Karpas-422 (cell line): ENCODE data around the gene ACOT2. TPM values are rescaled to one million over a fixed set of nuclear protein-coding genes. Genes with fewer than 3 reads are reported as not detected.
"Not testable (repeated sequence)": the region's sequence is repeated elsewhere in the genome, so short reads cannot be mapped to it uniquely, and the experiment has no call there.

Experiments
- DNase-seq: peaks from one replicate; pipeline ENCODE4 v3.0.0-alpha.2; 2015
- H2AFZ ChIP-seq: fragments of 200-600 bp; sonication (generic); 2 replicates; pipeline ENCODE4 v1.6.1; 2014; ENCODE audit warnings: antibody characterized with exemption, low read length, mixed read lengths
- H3K27ac ChIP-seq: fragments of 200-600 bp; sonication (generic); 2 replicates; pipeline ENCODE4 v1.5.1; 2014; ENCODE audit warnings: mild to moderate bottlenecking, low read length, moderate library complexity
- H3K27me3 ChIP-seq: fragments of 200-600 bp; sonication (generic); 2 replicates; pipeline ENCODE4 v1.6.1; 2014; ENCODE audit warnings: low read length, mixed read lengths
- H3K36me3 ChIP-seq: fragments of 200-600 bp; sonication (generic); 2 replicates; pipeline ENCODE4 v1.6.1; 2014; ENCODE audit warnings: low read length, mixed read lengths; ENCODE audit not compliant: insufficient read depth
- H3K4me1 ChIP-seq: fragments of 200-600 bp; sonication (generic); 2 replicates; pipeline ENCODE4 v1.6.1; 2014; ENCODE audit warnings: mild to moderate bottlenecking, low read length, mixed read lengths
- H3K4me2 ChIP-seq: fragments of 200-600 bp; sonication (generic); 2 replicates; pipeline ENCODE4 v1.6.1; 2014; ENCODE audit warnings: low read length, low read depth, mild to moderate bottlenecking; ENCODE audit not compliant: poor library complexity, severe bottlenecking
- H3K4me3 ChIP-seq: fragments of 200-600 bp; sonication (generic); 2 replicates; pipeline ENCODE4 v1.5.1; 2014; ENCODE audit warnings: mild to moderate bottlenecking, antibody characterized with exemption, low read length, mixed read lengths
- H3K79me2 ChIP-seq: fragments of 200-600 bp; sonication (generic); 2 replicates; pipeline ENCODE4 v1.6.1; 2014; ENCODE audit warnings: mild to moderate bottlenecking, low read length, mixed read lengths
- H3K9ac ChIP-seq: fragments of 200-600 bp; sonication (generic); 2 replicates; pipeline ENCODE4 v1.6.0; 2014; ENCODE audit warnings: low read length
- H3K9me2 ChIP-seq: fragments of 200-600 bp; sonication (generic), shearing (Covaris generic); replicated peaks from 2 replicates; pipeline ENCODE4 v1.6.0; 2014; ENCODE audit warnings: mild to moderate bottlenecking, low read length, moderate library complexity; ENCODE audit not compliant: insufficient read depth
- H3K9me3 ChIP-seq: fragments of 300-700, 200-600 bp; sonication (generic); 2 replicates; pipeline ENCODE4 v1.6.1; 2014; ENCODE audit warnings: low read length, mixed read lengths
- H4K20me1 ChIP-seq: fragments of 200-600 bp; sonication (generic); 2 replicates; pipeline ENCODE4 v1.6.1; 2014; ENCODE audit warnings: mild to moderate bottlenecking, antibody characterized with exemption, low read length, low read depth; ENCODE audit not compliant: insufficient read depth
- total RNA-seq: library from RNA; depleted of rRNA; stranded (reverse); fragments of >200 nt; shearing (Covaris generic); gene quantifications from 2 replicates; pipeline ENCODE4 v1.2.3, GENCODE V29; 2014; ENCODE audit warnings: low replicate concordance

Gene ACOT2
- total RNA-seq, 1 experiment from 2014 or later, result 38.5 TPM

DNA sequence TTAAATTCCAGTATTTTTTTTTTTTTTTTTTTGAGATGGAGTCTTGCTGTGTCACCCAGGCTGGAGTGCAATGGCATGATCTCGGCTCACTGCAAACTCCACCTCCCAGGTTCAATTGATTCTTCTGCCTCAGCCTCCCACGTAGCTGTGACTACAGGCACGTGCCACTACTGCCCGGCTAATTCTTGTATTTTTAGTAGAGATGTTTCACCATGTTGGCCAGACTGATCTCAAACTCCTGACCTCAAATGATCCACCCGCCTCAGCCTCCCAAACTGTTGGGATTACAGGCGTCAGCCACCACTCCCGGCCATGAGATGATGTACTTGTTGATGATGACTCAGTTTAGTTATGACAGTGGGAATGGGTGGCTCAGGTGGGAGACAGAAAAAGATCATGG is 5.2 kb downstream of the ACOT2 start:
- Histone ChIP-seq H3K79me2 (peaks cover 31% of the 10 kb centered on the region), H3K4me1 (peaks cover 18% of the 10 kb centered on the region), H3K36me3 (peaks cover 24% of the 10 kb centered on the region)
- not testable (repeated sequence) for DNase-seq, H3K27ac ChIP-seq, H3K27me3 ChIP-seq, H2AFZ ChIP-seq, H3K4me2 ChIP-seq, H3K9ac ChIP-seq, H3K9me2 ChIP-seq, H3K9me3 ChIP-seq, H3K4me3 ChIP-seq, H4K20me1 ChIP-seq

- no peaks in the 10 kb centered on the region for H4K20me1 ChIP-seq
- H3K4me2 ChIP-seq, result no peak overlapping the region
- H3K79me2 ChIP-seq, result peaks cover 16% of the 10 kb centered on the region
- H3K36me3 ChIP-seq, result peaks cover 24% of the 10 kb centered on the region
- no peaks in the 10 kb centered on the region for H3K27me3 ChIP-seq
- H3K4me3 ChIP-seq, result no peak overlapping the region
- DNase-seq, result no peak
- H3K27ac ChIP-seq, result no peak overlapping the region
- H3K9me3 ChIP-seq, result no peaks in the 10 kb centered on the region
- H3K4me1 ChIP-seq, result peaks cover 4% of the 10 kb centered on the region
- no peak overlapping the region for H3K9ac ChIP-seq
- H3K9me2 ChIP-seq, result no peaks in the 10 kb centered on the region
- H2AFZ ChIP-seq, result no peak overlapping the region
These were observed 7.4 kb downstream of the ACOT2 start for GRCh38 chr14:73576391-73576790.

GRCh38 chr14:73577214-73577613 is 8.2 kb downstream of the ACOT2 start:
- H3K9me2 ChIP-seq, H3K27me3 ChIP-seq, H3K4me2 ChIP-seq, DNase-seq, H3K9me3 ChIP-seq, H3K9ac ChIP-seq, H4K20me1 ChIP-seq, H3K4me3 ChIP-seq, H3K4me1 ChIP-seq, H3K79me2 ChIP-seq, H3K27ac ChIP-seq, H2AFZ ChIP-seq: not testable (repeated sequence)
- peaks cover 24% of the 10 kb centered on the region for H3K36me3 ChIP-seq

- H3K4me1 ChIP-seq, H3K9me3 ChIP-seq, H3K4me2 ChIP-seq, H3K9ac ChIP-seq, H3K4me3 ChIP-seq, H4K20me1 ChIP-seq, H3K79me2 ChIP-seq, H2AFZ ChIP-seq, H3K27ac ChIP-seq, H3K36me3 ChIP-seq, H3K27me3 ChIP-seq, H3K9me2 ChIP-seq: not testable (repeated sequence)
- peak; percentile 40 for DNase-seq
These were observed 13.3 kb downstream of the ACOT2 start for GRCh38 chr14:73582102-73582979.

DNA sequence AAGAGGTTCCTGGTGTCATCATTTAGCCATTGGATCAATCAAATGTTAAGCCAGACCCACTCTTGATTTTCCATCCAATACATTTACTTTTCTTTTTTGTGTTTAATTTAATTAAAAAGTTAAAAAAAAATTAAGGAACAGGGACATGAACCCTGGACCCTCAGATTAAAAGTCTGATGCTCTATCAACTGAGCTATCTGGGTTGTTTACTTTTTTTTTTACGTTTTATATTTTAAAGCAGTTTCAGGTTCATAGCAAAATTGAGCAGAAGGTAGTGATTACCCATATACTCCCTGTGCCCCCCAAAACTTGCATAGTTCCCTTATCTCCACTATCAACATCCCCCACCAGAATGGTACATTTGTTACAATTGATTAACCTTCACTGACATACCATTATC is 19.7 kb downstream of the ACOT2 start:
- DNase-seq, result no peak
- Histone ChIP-seq H3K9me3 (no peaks in the 10 kb centered on the region), H3K9ac (no peak overlapping the region), H4K20me1 (no peaks in the 10 kb centered on the region), H3K27me3 (no peaks in the 10 kb centered on the region), H3K27ac (no peak overlapping the region), H3K4me2 (no peak overlapping the region), H3K4me1 (peaks cover 26% of the 10 kb centered on the region), H3K36me3 (no peaks in the 10 kb centered on the region), H3K9me2 (no peaks in the 10 kb centered on the region), H3K79me2 (no peaks in the 10 kb centered on the region), H3K4me3 (no peak overlapping the region), H2AFZ (no peak overlapping the region)

DNA sequence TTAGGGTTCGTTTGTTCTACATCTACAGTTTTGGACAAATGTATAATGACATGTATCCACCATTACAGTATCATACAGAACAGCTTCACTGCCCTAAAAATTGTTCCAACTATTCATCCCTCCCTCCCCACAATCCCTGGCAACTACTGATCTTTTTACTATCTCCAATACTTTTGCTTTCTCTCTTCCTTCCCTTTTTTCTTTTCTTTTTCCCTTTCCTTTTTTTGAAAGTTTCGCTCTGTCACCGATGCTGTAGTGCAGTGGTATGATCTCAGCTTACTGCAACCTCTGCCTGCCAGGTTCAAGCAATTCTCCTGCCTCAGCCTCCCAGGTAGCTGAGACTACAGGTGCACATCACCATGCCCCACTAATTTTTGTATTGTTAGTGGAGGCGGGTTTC is 20.1 kb downstream of the ACOT2 start:
- Histone ChIP-seq H3K27ac (no peak overlapping the region), H3K36me3 (no peaks in the 10 kb centered on the region), H3K9me3 (no peaks in the 10 kb centered on the region), H3K79me2 (no peaks in the 10 kb centered on the region), H3K4me3 (no peak overlapping the region), H3K9ac (no peak overlapping the region), H3K4me1 (peaks cover 26% of the 10 kb centered on the region), H4K20me1 (no peaks in the 10 kb centered on the region), H3K9me2 (no peaks in the 10 kb centered on the region), H2AFZ (no peak overlapping the region), H3K27me3 (no peaks in the 10 kb centered on the region), H3K4me2 (no peak overlapping the region)
- DNase-seq, result no peak

- not testable (repeated sequence) for H3K4me2 ChIP-seq, H3K9ac ChIP-seq, H4K20me1 ChIP-seq, H3K36me3 ChIP-seq, H3K27me3 ChIP-seq, DNase-seq, H2AFZ ChIP-seq, H3K27ac ChIP-seq, H3K9me2 ChIP-seq, H3K4me3 ChIP-seq, H3K79me2 ChIP-seq, H3K9me3 ChIP-seq
- H3K4me1 ChIP-seq, result peaks cover 26% of the 10 kb centered on the region
These were observed 21.6 kb downstream of the ACOT2 start for GRCh38 chr14:73590673-73591004.

- Histone ChIP-seq H3K9me2 (no peaks in the 10 kb centered on the region), H3K27me3 (no peaks in the 10 kb centered on the region), H4K20me1 (no peaks in the 10 kb centered on the region), H3K4me2 (peak within 1 kb of the TSS; percentile 89), H3K4me3 (peak within 1 kb of the TSS; percentile 66), H3K9ac (peak within 1 kb of the TSS; percentile 78), H3K9me3 (no peaks in the 10 kb centered on the region), H3K79me2 (no peaks in the 10 kb centered on the region), H3K36me3 (no peaks in the 10 kb centered on the region), H3K4me1 (peaks cover 23% of the 10 kb centered on the region), H2AFZ (peak within 1 kb of the TSS; percentile 100), H3K27ac (no peak within 1 kb of the TSS)
- peak; percentile 86 for DNase-seq
These were observed 22.9 kb downstream of the ACOT2 start, which contains the start of gene ACOT4 for GRCh38 chr14:73591690-73592449. ACOT4 (plus strand) TSS chr14:73591873; CDS start chr14:73591960, 87 bp downstream.
